ENCODE results near the gene GPR33. TPM values are rescaled to one million over a fixed set of nuclear protein-coding genes. Genes with fewer than 3 reads are reported as not detected.
"Not testable (repeated sequence)": the region's sequence is repeated elsewhere in the genome, so short reads cannot be mapped to it uniquely, and the experiment has no call there.

The GPR33 gene
- total RNA-seq, 1 experiment from 2014 or later, result not detected

DNA sequence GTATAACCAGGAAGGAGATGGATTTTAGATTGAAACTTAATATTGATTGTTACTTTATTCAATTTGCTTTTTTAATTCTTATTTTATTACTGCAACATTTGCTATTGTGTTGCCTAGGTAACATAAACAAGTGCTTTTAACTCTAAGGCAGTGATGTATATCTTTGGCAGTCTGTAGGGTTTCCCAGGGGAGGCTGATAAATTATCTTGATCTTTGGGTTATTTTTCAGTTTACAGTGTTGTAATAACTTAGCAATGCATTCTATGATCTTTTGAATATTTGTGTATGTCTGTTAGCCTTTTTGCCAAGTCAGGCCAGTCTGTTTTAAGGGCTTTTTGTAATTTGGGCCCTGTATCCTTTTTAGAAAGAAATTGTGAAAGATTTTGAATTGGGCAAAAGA is 22.7 kb downstream of the GPR33 start:
- CTCF ChIA-PET, result interaction anchor here (0.7 kb wide), 1 partner anchor 22 kb away, joined by 3 read pairs; no protein-coding TSS in a partner anchor

DNA sequence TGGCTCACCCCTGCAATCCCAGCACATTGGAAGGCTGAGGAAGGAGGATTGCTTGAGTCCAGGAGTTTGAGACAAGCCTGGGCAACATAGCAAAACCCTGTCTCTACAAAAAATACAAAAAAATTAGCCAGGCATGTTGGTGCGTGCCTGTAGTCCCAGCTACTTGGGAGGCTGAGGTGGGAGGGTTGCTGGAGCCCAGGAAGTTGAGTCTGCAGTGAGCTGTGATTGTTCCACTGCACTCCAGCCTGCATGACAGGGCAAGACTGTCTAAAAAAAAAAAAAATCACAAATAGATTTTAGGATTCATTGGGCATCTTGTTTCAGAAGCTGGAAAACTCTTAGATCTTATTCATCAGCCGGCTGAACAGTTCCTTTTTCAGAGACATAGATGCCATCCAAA is 25.4 kb downstream of the GPR33 start:
- H3K9me3 Mint-ChIP-seq (ENCODE audit: unreplicated experiment); BruUV-seq (replicated peaks); H3K4me1 Mint-ChIP-seq (ENCODE audit: insufficient read depth, unreplicated experiment); H3K4me3 Mint-ChIP-seq (ENCODE audit: unreplicated experiment); H3K36me3 Mint-ChIP-seq (ENCODE audit: insufficient read depth, unreplicated experiment); H3K27me3 Mint-ChIP-seq (ENCODE audit: insufficient read depth, unreplicated experiment); intact Hi-C loops (cut with micrococcal nuclease): not testable (repeated sequence)
- CTCF ChIA-PET, result interaction anchor here (0.6 to 1.3 kb wide), 5 partner anchors 13 to 914 kb away, joined by 3 to 9 read pairs (median 3); no protein-coding TSS in a partner anchor
- peak; percentile 45 for DNase-seq (ENCODE audit: unreplicated experiment)
- H3K27ac Mint-ChIP-seq (ENCODE audit: low read depth, unreplicated experiment), result peak overlapping the region; percentile 39
- POLR2A ChIA-PET, result interaction anchor here (0.6 to 1.8 kb wide), 7 partner anchors 16 to 639 kb away, joined by 3 to 6 read pairs (median 3); partner anchors contain the start of gene HEATR5A

More for the DNA sequence above, 22.7 kb downstream of the GPR33 start:
- peaks cover 9% of the 10 kb centered on the region for H3K4me1 Mint-ChIP-seq (ENCODE audit: insufficient read depth, unreplicated experiment)
- TF ChIP-seq, protein P1, sequence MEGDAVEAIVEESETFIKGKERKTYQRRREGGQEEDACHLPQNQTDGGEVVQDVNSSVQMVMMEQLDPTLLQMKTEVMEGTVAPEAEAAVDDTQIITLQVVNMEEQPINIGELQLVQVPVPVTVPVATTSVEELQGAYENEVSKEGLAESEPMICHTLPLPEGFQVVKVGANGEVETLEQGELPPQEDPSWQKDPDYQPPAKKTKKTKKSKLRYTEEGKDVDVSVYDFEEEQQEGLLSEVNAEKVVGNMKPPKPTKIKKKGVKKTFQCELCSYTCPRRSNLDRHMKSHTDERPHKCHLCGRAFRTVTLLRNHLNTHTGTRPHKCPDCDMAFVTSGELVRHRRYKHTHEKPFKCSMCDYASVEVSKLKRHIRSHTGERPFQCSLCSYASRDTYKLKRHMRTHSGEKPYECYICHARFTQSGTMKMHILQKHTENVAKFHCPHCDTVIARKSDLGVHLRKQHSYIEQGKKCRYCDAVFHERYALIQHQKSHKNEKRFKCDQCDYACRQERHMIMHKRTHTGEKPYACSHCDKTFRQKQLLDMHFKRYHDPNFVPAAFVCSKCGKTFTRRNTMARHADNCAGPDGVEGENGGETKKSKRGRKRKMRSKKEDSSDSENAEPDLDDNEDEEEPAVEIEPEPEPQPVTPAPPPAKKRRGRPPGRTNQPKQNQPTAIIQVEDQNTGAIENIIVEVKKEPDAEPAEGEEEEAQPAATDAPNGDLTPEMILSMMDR (IDR thresholded peaks at IDR 0.05; ENCODE audit: unreplicated experiment), result no peak
- intact Hi-C loops (cut with micrococcal nuclease), result no loop called here
- POLR2A ChIA-PET, result interaction anchor here (0.6 kb wide), 1 partner anchor 1485 kb away, joined by 3 read pairs; no protein-coding TSS in a partner anchor
- H3K27ac Mint-ChIP-seq (ENCODE audit: low read depth, unreplicated experiment), result no peak overlapping the region
- BruUV-seq (replicated peaks), result no TSS peak
- no peaks in the 10 kb centered on the region for H3K9me3 Mint-ChIP-seq (ENCODE audit: unreplicated experiment)
- H3K4me3 Mint-ChIP-seq (ENCODE audit: unreplicated experiment), result no peak overlapping the region
- no peaks in the 10 kb centered on the region for H3K27me3 Mint-ChIP-seq (ENCODE audit: insufficient read depth, unreplicated experiment)
- DNase-seq (ENCODE audit: unreplicated experiment), result no peak
- no peaks in the 10 kb centered on the region for H3K36me3 Mint-ChIP-seq (ENCODE audit: insufficient read depth, unreplicated experiment)

DNA sequence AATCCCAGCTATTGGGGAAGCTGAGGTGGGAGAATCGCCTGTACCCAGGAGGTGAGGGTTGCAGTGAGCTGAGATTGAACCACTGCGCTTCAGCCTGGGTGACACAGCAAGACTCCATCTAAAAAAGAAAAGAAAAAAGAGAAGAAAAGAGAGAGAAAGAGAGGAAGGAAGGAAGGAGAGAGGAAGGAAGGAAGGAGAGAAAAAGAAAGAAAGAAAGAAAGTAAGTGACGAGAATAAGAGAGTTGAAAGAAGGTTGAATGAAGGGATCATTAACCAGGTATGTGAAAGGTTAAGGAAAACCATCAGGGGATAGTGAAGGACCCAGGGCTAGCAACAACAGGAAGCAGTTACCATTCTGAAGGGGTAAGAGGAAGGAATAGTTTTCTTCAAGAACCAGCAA is 26.3 kb downstream of the GPR33 start:
- BruUV-seq (replicated peaks), result no TSS peak
- no peak overlapping the region for H3K27ac Mint-ChIP-seq (ENCODE audit: low read depth, unreplicated experiment)
- ChIA-PET POLR2A (interaction anchor here (0.6 to 1.8 kb wide), 6 partner anchors 17 to 638 kb away, joined by 3 to 6 read pairs (median 3); partner anchors contain the start of gene HEATR5A), CTCF (interaction anchor here (0.9 kb wide), 2 partner anchors 11 to 12 kb away, joined by 4 read pairs; no protein-coding TSS in a partner anchor)
- no peak overlapping the region for H3K4me3 Mint-ChIP-seq (ENCODE audit: unreplicated experiment)
- no peaks in the 10 kb centered on the region for H3K9me3 Mint-ChIP-seq (ENCODE audit: unreplicated experiment)
- DNase-seq (ENCODE audit: unreplicated experiment), result no peak
- peaks cover 9% of the 10 kb centered on the region for H3K4me1 Mint-ChIP-seq (ENCODE audit: insufficient read depth, unreplicated experiment)
- intact Hi-C loops (cut with micrococcal nuclease), result no loop called here
- no peaks in the 10 kb centered on the region for H3K36me3 Mint-ChIP-seq (ENCODE audit: insufficient read depth, unreplicated experiment)
- TF ChIP-seq, protein P1 (IDR thresholded peaks at IDR 0.05; ENCODE audit: unreplicated experiment), result no peak
- no peaks in the 10 kb centered on the region for H3K27me3 Mint-ChIP-seq (ENCODE audit: insufficient read depth, unreplicated experiment)

DNA sequence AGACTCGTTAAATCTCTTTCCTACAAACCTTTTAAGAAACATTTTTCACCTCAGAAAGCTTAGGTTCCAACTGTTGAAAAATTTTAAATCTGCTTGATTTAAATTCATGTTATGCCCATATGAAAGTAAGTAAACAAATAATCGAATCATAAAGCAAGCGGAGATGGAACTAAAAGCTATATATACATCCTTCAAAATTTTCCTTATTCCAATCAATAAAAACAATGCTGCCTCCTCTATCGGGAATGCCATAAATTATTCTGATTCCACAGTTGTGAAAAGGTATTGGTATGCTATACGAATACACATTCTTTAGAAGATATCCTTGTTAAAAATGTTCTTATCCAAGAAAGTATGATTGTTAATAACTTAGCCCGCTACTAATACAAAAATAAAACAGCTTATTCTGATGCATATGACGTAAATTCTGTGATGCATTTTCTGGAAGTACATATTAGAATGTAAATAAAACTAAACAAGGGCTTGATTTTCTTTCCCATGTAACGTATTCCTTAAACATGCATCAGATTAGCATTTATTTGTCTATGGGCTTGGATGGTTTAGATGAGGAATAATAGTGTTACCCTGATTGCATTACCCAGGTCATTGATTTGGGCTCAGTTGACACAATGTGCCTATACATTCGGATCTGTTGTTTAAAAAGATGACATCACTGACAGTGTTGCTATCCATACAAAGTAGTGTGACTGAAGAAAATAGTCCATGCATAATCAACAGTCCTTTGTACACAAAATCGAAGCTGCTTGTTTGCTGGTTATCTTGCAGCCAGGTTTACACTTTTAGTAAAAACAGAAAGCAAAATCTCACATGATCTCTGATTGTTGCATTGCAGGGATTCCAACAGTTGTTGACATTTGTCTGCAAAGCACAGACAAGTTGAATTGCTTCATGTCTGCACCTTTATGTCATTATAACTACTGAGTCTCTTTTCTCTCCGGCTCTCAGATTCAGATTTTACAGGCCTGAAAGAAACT is 29.9 kb downstream of the GPR33 start:
- Mint-ChIP-seq H3K4me1 (ENCODE audit: insufficient read depth, unreplicated experiment) (peaks cover 15% of the 10 kb centered on the region), H3K9me3 (ENCODE audit: unreplicated experiment) (no peaks in the 10 kb centered on the region), H3K27me3 (ENCODE audit: insufficient read depth, unreplicated experiment) (no peaks in the 10 kb centered on the region), H3K4me3 (ENCODE audit: unreplicated experiment) (peak overlapping the region; percentile 97), H3K36me3 (ENCODE audit: insufficient read depth, unreplicated experiment) (peaks cover 3% of the 10 kb centered on the region), H3K27ac (ENCODE audit: low read depth, unreplicated experiment) (peak overlapping the region; percentile 99)
- intact Hi-C loops (cut with micrococcal nuclease), result loop anchor here (5.0 to 10.0 kb wide), 2 partner anchors 617 to 794 kb away; partner anchors contain the start of gene ARHGAP5
- TSS peak; percentile 21 for BruUV-seq (replicated peaks)
- ChIA-PET POLR2A (interaction anchor here (0.6 to 3.0 kb wide), 22 partner anchors 9 to 1167 kb away, joined by 3 to 46 read pairs (median 4); partner anchors contain the start of genes ARHGAP5 and HEATR5A), CTCF (interaction anchor here (0.6 to 2.3 kb wide), 8 partner anchors 8 to 802 kb away, joined by 3 to 11 read pairs (median 4); partner anchors contain the start of gene HEATR5A)
- TF ChIP-seq, protein P1 (IDR thresholded peaks at IDR 0.05; ENCODE audit: unreplicated experiment), result no peak
- no peak for DNase-seq (ENCODE audit: unreplicated experiment)

All from MCF 10A (cell line).